CD14-positive monocyte (primary cell): Measurements from ENCODE around the gene IGF2BP2. TPM values are rescaled to one million over a fixed set of nuclear protein-coding genes. Genes with fewer than 3 reads are reported as not detected.

Experiments used
- DNase-seq, 3 donors: peaks; one replicate each; pipeline ENCODE4 v3.0.0-alpha.2; 2011 to 2022
- H2AFZ ChIP-seq: 2 replicates; pipeline ENCODE4 v1.6.0; 2012; ENCODE audit warnings: mild to moderate bottlenecking, low read depth, low read length, inconsistent platforms; ENCODE audit not compliant: insufficient read depth, poor library complexity, severe bottlenecking
- H3K27ac ChIP-seq, 2 donors: 1 replicate in 1 of 2; 2 replicates in 1 of 2; pipeline ENCODE4 v1.5.1; 2012 to 2013; ENCODE audit warnings: low read length in 2 of 2, control low read depth in 1 of 2, inconsistent platforms in 1 of 2, low read depth in 1 of 2, mild to moderate bottlenecking in 1 of 2
- H3K27me3 ChIP-seq, 2 donors: one replicate each; pipeline versions ENCODE4 v1.6.0 to v1.6.1; 2011 to 2013; ENCODE audit warnings: low read length in 2 of 2; ENCODE audit not compliant: control insufficient read depth in 2 of 2, insufficient read depth in 2 of 2
- H3K36me3 ChIP-seq, 2 donors: replicated peaks in 1 of 2; 1 replicate in 1 of 2; 2 replicates in 1 of 2; pipeline versions ENCODE4 v1.5.1 to v1.6.1; 2012 to 2013; ENCODE audit warnings: low read length in 2 of 2, control low read depth in 1 of 2, inconsistent platforms in 1 of 2, mild to moderate bottlenecking in 1 of 2; ENCODE audit not compliant: insufficient read depth in 2 of 2, control insufficient read depth in 1 of 2
- H3K4me1 ChIP-seq, 2 donors: 1 replicate in 1 of 2; 2 replicates in 1 of 2; pipeline versions ENCODE4 v1.5.1 to v1.6.1; 2012 to 2013; ENCODE audit warnings: low read length in 2 of 2, control low read depth in 1 of 2, inconsistent platforms in 1 of 2, mild to moderate bottlenecking in 1 of 2, moderate library complexity in 1 of 2; ENCODE audit not compliant: insufficient read depth in 2 of 2, control insufficient read depth in 1 of 2
- H3K4me2 ChIP-seq: replicated peaks from 2 replicates; pipeline ENCODE3; 2012; ENCODE audit warnings: low read length, moderate library complexity, mild to moderate bottlenecking; ENCODE audit not compliant: poor library complexity, severe bottlenecking; ENCODE audit errors: extremely low read depth
- H3K4me3 ChIP-seq, 3 experiments: fragments of 200-600 bp in 1 of 3; sonication (generic) in 1 of 3; replicated peaks in 1 of 3; 1 replicate in 2 of 3; 2 replicates in 1 of 3; pipeline ENCODE4 v1.5.1; 2011 to 2013; ENCODE audit warnings: low read length in 3 of 3, mild to moderate bottlenecking in 3 of 3, control low read depth in 2 of 3, low read depth in 2 of 3, inconsistent platforms in 1 of 3, moderate library complexity in 1 of 3
- H3K79me2 ChIP-seq: 2 replicates; pipeline ENCODE4 v1.6.0; 2012; ENCODE audit warnings: mild to moderate bottlenecking, control low read depth, inconsistent platforms, low read length, moderate library complexity; ENCODE audit not compliant: insufficient read depth
- H3K9ac ChIP-seq: 2 replicates; pipeline ENCODE4 v1.6.0; 2017; ENCODE audit warnings: low read length, mild to moderate bottlenecking; ENCODE audit not compliant: insufficient read depth, poor library complexity, severe bottlenecking
- H3K9me3 ChIP-seq, 2 donors: replicated peaks in 1 of 2; 1 replicate in 1 of 2; 2 replicates in 1 of 2; pipeline versions ENCODE4 v1.5.1 to v1.6.1; 2012 to 2013; ENCODE audit warnings: low read length in 2 of 2, control low read depth in 1 of 2; ENCODE audit not compliant: control insufficient read depth in 1 of 2, insufficient read depth in 1 of 2
- H4K20me1 ChIP-seq: 2 replicates; pipeline ENCODE4 v1.6.0; 2012; ENCODE audit warnings: mild to moderate bottlenecking, low read length, control low read depth, moderate library complexity; ENCODE audit not compliant: insufficient read depth
- H3K27ac Mint-ChIP-seq, 7 donors: one replicate each; pipeline ENCODE4 v1.8.0; 2020; ENCODE audit warnings: mild to moderate bottlenecking in 7 of 7, mixed read lengths in 7 of 7, moderate library complexity in 6 of 7, inconsistent platforms in 2 of 7
- H3K27me3 Mint-ChIP-seq, 3 donors: one replicate each; pipeline ENCODE4 v1.8.0; 2021 to 2022; ENCODE audit warnings: low read depth in 3 of 3, mild to moderate bottlenecking in 3 of 3, mixed read lengths in 3 of 3, moderate library complexity in 3 of 3, inconsistent platforms in 1 of 3
- H3K36me3 Mint-ChIP-seq, 2 donors: one replicate each; pipeline ENCODE4 v1.8.0; 2020; ENCODE audit warnings: mixed read lengths in 2 of 2, inconsistent platforms in 1 of 2, mild to moderate bottlenecking in 1 of 2
- H3K4me1 Mint-ChIP-seq: one replicate; pipeline ENCODE4 v1.8.0; 2020; ENCODE audit warnings: mild to moderate bottlenecking, mixed read lengths
- H3K4me3 Mint-ChIP-seq, 2 donors: one replicate each; pipeline ENCODE4 v1.8.0; 2020; ENCODE audit warnings: mild to moderate bottlenecking in 2 of 2, mixed read lengths in 2 of 2, moderate library complexity in 1 of 2
- H3K9me3 Mint-ChIP-seq, 7 donors: one replicate each; pipeline ENCODE4 v1.8.0; 2020 to 2022; ENCODE audit warnings: mixed read lengths in 7 of 7, mild to moderate bottlenecking in 6 of 7, moderate library complexity in 6 of 7, inconsistent platforms in 2 of 7
- WGBS: methylation state at CpG from one replicate; pipeline ENCODE4 v1.1.5; 2013; ENCODE audit warnings: missing lambda C conversion rate; ENCODE audit not compliant: insufficient coverage; 5-methylcytosine and 5-hydroxymethylcytosine counted together
- intact Hi-C, 2 donors: fragments of 100-400 bp; cut with micrococcal nuclease; formaldehyde crosslinking; loops; one replicate each; pipeline versions ENCODE4 v1.15.0 to v1.15.1; 2023
- polyA plus RNA-seq, 3 donors: library from polyadenylated mRNA; depleted of rRNA in 1 of 3; unstranded in 2 of 3; stranded (reverse) in 1 of 3; fragments of 300-500 nt in 2 of 3; fragments of >200 nt in 1 of 3; fragmentation: Illumina TruSeq in 2 of 3; gene quantifications; 1 replicate in 2 of 3; 2 replicates in 1 of 3; pipeline ENCODE4 v1.2.3, GENCODE V29; 2012 to 2021
- TF ChIP-seq, protein P1 (sequence below): fragments of 200-600 bp; IDR thresholded peaks from one replicate; pipeline ENCODE4 v1.8.0; 2022; ENCODE audit warnings: antibody characterized with exemption, mild to moderate bottlenecking

Gene IGF2BP2
- polyA plus RNA-seq, 3 donors: 0.78 to 2.8 (median 1.00) TPM

DNA sequence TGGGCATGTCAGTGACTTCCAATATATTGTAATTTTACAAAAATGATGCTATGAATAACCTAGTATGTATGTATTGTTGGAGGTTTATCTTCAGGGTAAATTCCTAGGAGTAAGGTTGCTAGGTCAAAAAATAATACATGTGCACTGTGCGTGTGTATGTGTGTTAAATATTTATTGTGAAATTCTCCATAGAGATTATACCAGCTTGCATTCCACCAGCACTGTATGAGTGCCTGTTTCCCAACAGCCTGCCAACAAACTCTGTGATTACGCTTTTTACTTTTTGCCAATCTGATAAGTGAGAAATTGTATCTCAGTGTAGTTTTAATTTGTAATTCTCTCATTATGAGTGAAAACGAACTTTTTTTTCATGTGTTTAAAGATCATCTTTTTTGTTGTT, 12.6 kb upstream of the IGF2BP2 start:
- DNase-seq: no peak
- Histone ChIP-seq H3K79me2 (no peaks in the 10 kb centered on the region), H3K27me3 (no peaks in the 10 kb centered on the region), H3K9ac (no peak overlapping the region), H3K27ac (no peak overlapping the region), H4K20me1 (no peaks in the 10 kb centered on the region), H3K4me3 (no peak overlapping the region), H3K36me3 (no peaks in the 10 kb centered on the region), H3K4me1 (no peaks in the 10 kb centered on the region), H3K9me3 (no peaks in the 10 kb centered on the region), H3K4me2 (no peak overlapping the region), H2AFZ (no peak overlapping the region)
- intact Hi-C loops: no loop called here
- no CpG with 5 or more reads among the region's 3 CpGs for WGBS
- TF ChIP-seq, protein P1, sequence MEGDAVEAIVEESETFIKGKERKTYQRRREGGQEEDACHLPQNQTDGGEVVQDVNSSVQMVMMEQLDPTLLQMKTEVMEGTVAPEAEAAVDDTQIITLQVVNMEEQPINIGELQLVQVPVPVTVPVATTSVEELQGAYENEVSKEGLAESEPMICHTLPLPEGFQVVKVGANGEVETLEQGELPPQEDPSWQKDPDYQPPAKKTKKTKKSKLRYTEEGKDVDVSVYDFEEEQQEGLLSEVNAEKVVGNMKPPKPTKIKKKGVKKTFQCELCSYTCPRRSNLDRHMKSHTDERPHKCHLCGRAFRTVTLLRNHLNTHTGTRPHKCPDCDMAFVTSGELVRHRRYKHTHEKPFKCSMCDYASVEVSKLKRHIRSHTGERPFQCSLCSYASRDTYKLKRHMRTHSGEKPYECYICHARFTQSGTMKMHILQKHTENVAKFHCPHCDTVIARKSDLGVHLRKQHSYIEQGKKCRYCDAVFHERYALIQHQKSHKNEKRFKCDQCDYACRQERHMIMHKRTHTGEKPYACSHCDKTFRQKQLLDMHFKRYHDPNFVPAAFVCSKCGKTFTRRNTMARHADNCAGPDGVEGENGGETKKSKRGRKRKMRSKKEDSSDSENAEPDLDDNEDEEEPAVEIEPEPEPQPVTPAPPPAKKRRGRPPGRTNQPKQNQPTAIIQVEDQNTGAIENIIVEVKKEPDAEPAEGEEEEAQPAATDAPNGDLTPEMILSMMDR: no peak
- Mint-ChIP-seq H3K36me3 (no peaks in the 10 kb centered on the region), H3K9me3 (peaks cover 0 to 3% (median 0%) of the 10 kb centered on the region in 7 donors), H3K4me3 (no peak overlapping the region), H3K27ac (no peak overlapping the region), H3K27me3 (peaks cover 2 to 13% (median 5%) of the 10 kb centered on the region in 3 donors), H3K4me1 (peaks cover 1% of the 10 kb centered on the region)

- H4K20me1 ChIP-seq: no peaks in the 10 kb centered on the region
- no peak overlapping the region for H3K4me2 ChIP-seq
- intact Hi-C loops: no loop called here
- H3K27ac ChIP-seq: no peak overlapping the region
- peaks cover 1% of the 10 kb centered on the region for H3K4me1 Mint-ChIP-seq
- H3K36me3 ChIP-seq: no peaks in the 10 kb centered on the region
- H3K9me3 ChIP-seq: no peaks in the 10 kb centered on the region
- H3K9me3 Mint-ChIP-seq: peaks cover 0 to 9% (median 3%) of the 10 kb centered on the region in 7 donors
- H3K27ac Mint-ChIP-seq: no peak overlapping the region
- H3K9ac ChIP-seq: no peak overlapping the region
- no peaks in the 10 kb centered on the region for H3K79me2 ChIP-seq
- H3K4me3 ChIP-seq: no peak overlapping the region
- DNase-seq: no peak
- H3K27me3 Mint-ChIP-seq: peaks cover 0 to 16% (median 3%) of the 10 kb centered on the region in 3 donors
- H2AFZ ChIP-seq: no peak overlapping the region
- no peak overlapping the region for H3K4me3 Mint-ChIP-seq
- peaks cover 3% of the 10 kb centered on the region in 2 donors for H3K36me3 Mint-ChIP-seq
- TF ChIP-seq, protein P1: no peak
- H3K4me1 ChIP-seq: no peaks in the 10 kb centered on the region
- no peaks in the 10 kb centered on the region for H3K27me3 ChIP-seq
Measured at GRCh38 chr3:185831990-185832389, 7.1 kb upstream of the IGF2BP2 start.
